NCI-H2227 (cell line): ENCODE measurements around the gene ZNF423.

ENCODE experiments used
- DNase-seq: peaks from one replicate; lab custom pipeline; 2025; ENCODE audit not compliant: unreplicated experiment; lab: John Stamatoyannopoulos, UW

The ZNF423 gene

GRCh38 chr16:49592546-49593423 lies 263.1 kb downstream of the ZNF423 start:
- peak; percentile 37 for DNase-seq

GRCh38 chr16:49590166-49590871 lies 265.6 kb downstream of the ZNF423 start:
- DNase-seq: no peak

GRCh38 chr16:49589544-49590031 lies 266.3 kb downstream of the ZNF423 start:
- peak; percentile 43 for DNase-seq

DNA sequence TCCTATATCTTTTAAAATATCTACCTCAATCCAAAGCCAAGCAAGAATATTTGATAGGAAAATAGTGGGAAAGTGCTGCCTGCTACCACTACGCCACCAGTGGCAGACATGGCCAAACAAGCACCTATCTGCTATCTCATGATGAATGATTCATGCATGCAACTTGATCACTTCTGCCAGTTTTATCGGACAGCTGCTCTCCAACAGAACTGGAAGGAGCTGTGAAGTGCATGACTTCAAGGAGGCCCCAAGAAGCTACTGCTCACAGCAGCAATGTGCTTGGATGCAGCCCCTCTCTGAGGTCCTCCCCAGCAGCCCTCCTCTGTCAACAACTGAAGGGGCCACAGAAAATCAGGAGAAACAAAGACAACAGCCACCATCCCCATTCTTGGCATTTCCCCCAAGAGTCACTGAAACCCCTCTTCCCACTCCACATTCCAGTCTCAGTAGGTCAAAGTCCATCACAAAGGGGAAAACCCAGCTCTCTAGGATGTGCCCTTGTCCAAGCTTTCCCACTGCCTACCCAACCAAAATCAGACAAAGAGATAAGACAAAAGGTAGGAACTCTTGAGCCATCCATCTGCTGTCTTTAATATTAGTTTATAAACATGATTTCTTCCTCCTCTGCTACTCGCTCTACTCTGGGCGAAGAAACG lies 267.1 kb downstream of the ZNF423 start:
- no peak for DNase-seq

- no peak for DNase-seq
These were observed 267.9 kb downstream of the ZNF423 start for GRCh38 chr16:49588026-49588425.

GRCh38 chr16:49587511-49587910 lies 268.4 kb downstream of the ZNF423 start:
- DNase-seq: no peak

GRCh38 chr16:49586466-49587450 lies 269.2 kb downstream of the ZNF423 start:
- DNase-seq: no peak

GRCh38 chr16:49585143-49585832 lies 270.6 kb downstream of the ZNF423 start:
- DNase-seq: no peak

DNA sequence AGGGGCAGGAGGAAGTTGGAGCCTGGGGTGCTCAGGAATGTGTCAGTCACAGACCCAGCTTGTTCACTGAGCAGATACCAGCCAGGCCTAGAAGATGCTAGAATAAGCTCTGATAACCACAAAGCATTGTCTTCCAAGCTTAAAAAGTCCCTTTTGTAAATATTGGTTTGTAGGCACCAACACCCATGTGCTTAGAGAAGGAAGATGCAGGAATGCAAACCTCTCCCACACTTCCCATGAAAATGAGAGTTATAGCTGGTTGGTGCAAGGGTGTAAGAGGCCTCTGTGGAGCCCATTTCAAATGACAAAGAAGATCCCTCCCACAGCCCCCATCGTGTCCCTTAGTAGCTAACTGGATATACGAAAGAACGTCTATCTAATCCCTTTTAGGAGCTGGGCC lies 272.0 kb downstream of the ZNF423 start:
- DNase-seq: no peak

- no peak for DNase-seq
These were observed 274.1 kb downstream of the ZNF423 start for GRCh38 chr16:49581630-49582298.

- no peak for DNase-seq
These were observed 275.1 kb downstream of the ZNF423 start for GRCh38 chr16:49580751-49581303.

DNA sequence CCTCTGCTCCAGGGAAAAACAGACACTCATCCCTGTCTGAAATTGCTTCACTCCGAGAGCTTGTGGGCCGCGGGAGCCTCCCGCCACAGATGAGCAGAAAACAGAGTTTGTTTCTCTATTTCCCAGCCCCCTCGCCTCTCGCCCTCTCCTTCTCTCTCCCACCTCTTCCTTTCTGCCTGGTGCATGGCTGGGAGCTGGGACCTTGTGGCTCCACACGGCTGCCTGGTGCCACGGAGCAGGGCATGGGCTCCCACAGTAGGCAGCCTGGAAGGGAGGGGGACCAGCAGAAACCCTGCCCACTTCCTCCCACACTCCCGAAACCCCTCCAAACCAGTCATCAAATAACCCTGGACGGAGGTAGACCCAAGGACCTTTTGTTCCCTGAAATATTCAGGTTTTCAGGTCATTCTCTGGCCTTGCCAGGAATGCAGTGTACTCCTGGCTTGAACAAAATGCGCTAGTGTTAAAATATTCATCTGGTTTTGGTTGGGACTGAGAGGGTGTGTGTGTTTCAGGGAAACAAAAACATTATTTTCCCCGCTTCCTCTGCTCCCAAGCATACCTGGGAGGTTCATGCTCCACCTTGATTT lies 277.4 kb downstream of the ZNF423 start:
- DNase-seq: no peak

GRCh38 chr16:49578018-49578417 lies 277.9 kb downstream of the ZNF423 start:
- no peak for DNase-seq

DNA sequence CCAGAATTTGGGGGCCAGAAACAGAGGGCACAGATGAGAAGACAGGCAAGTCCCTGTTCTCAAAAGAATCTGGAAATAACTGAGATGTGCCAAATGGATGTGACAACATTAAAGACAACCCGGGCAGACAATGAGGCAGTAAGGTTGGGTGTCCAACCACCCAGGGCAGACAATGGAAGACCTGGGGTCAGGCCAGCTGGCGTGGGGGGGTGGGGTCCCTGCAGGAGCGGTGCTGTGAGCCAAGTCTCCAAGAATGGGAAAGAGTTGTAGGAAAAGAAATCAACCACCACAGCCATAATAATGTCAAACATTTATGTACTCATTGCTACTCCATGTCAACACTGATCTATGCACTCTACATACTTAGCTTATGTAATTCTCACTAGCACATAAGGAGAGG lies 279.0 kb downstream of the ZNF423 start:
- DNase-seq: no peak

- DNase-seq: no peak
These were observed 279.8 kb downstream of the ZNF423 start for GRCh38 chr16:49576173-49576494.

GRCh38 chr16:49575346-49576172 lies 280.4 kb downstream of the ZNF423 start:
- peak; percentile 38 for DNase-seq

DNA sequence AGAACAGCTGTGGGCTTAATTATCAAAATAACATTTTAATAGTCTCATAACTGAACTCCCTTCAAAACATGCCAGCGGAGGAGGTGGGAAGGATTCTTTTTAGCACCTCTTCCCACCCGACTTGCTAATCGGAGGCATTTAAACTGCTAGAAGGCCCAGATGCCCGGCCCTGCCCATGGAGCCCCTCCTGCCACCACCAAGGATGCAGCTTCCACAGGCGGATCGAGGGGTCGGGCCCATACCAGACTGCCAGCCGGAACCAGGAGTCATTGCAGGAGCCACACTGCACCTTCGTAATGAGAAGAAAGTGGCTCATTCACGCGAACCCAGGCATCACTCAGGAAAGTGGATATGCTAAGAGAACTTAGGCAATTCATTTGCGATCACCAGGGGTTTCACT lies 281.1 kb downstream of the ZNF423 start:
- DNase-seq: no peak

- DNase-seq: no peak
These were observed 288.0 kb downstream of the ZNF423 start for GRCh38 chr16:49567950-49568349.
